DND-41 (cell line): ENCODE results near the gene WWTR1.

Experiments
- ATAC-seq: fragments of 200-7000 bp; cut with Tn5 transposase; 3 replicates; pipeline ENCODE4 v1.9.1; 2021; ENCODE audit warnings: low read depth; ENCODE audit not compliant: insufficient read depth
- DNase-seq: peaks from one replicate; pipeline ENCODE4 v3.0.0-alpha.2; 2020
- H2AFZ ChIP-seq: 2 replicates; pipeline ENCODE4 v1.6.0; 2012; ENCODE audit warnings: low read depth, low read length
- H3K27ac ChIP-seq: 2 replicates; pipeline ENCODE4 v1.5.1; 2012; ENCODE audit warnings: low read length, inconsistent platforms
- H3K27me3 ChIP-seq: fragments of 200-600 bp; sonication (generic); 2 replicates; pipeline ENCODE4 v1.6.0; 2012; ENCODE audit warnings: low read length, mild to moderate bottlenecking, inconsistent platforms; ENCODE audit not compliant: insufficient read depth, poor library complexity
- H3K36me3 ChIP-seq: 2 replicates; pipeline ENCODE4 v1.5.1; 2012; ENCODE audit warnings: low read length, inconsistent platforms; ENCODE audit not compliant: insufficient read depth
- H3K4me1 ChIP-seq: 2 replicates; pipeline ENCODE4 v1.5.1; 2012; ENCODE audit warnings: mild to moderate bottlenecking, low read length; ENCODE audit not compliant: insufficient read depth
- H3K4me2 ChIP-seq: 2 replicates; pipeline ENCODE4 v1.6.0; 2012; ENCODE audit warnings: mild to moderate bottlenecking, moderate library complexity, low read length, inconsistent platforms; ENCODE audit not compliant: insufficient read depth
- H3K4me3 ChIP-seq, 2 experiments: fragments of 200-600 bp in 1 of 2; shearing (Covaris generic) in 1 of 2; 2 replicates each; pipeline ENCODE4 v1.5.1; 2012 to 2016; ENCODE audit warnings: inconsistent platforms in 2 of 2, low read length in 2 of 2, mild to moderate bottlenecking in 2 of 2, low read depth in 1 of 2, moderate library complexity in 1 of 2
- H3K79me2 ChIP-seq: 2 replicates; pipeline ENCODE4 v1.6.0; 2012; ENCODE audit warnings: low read length, inconsistent platforms; ENCODE audit not compliant: insufficient read depth
- H3K9ac ChIP-seq: 2 replicates; pipeline ENCODE4 v1.6.0; 2012; ENCODE audit warnings: low read depth, mild to moderate bottlenecking, inconsistent platforms, low read length, moderate library complexity
- H3K9me3 ChIP-seq: 2 replicates; pipeline ENCODE4 v1.5.1; 2012; ENCODE audit warnings: low read length, moderate library complexity, mild to moderate bottlenecking, inconsistent platforms; ENCODE audit not compliant: insufficient read depth, severe bottlenecking
- H4K20me1 ChIP-seq: 2 replicates; pipeline ENCODE4 v1.6.0; 2012; ENCODE audit warnings: low read length; ENCODE audit not compliant: insufficient read depth
- EZH2 ChIP-seq: IDR thresholded peaks from 3 replicates; pipeline ENCODE4 v1.6.1; 2012; ENCODE audit warnings: borderline replicate concordance, low read depth, mild to moderate bottlenecking, moderate library complexity, low read length, inconsistent platforms; ENCODE audit not compliant: severe bottlenecking
- TF ChIP-seq, protein P1 (sequence below): IDR thresholded peaks from 2 replicates; pipeline ENCODE4 v1.5.1; 2012; ENCODE audit warnings: borderline replicate concordance, low read length, moderate library complexity, mild to moderate bottlenecking; ENCODE audit not compliant: poor library complexity, severe bottlenecking; ENCODE audit errors: extremely low read depth

The WWTR1 gene

DNA sequence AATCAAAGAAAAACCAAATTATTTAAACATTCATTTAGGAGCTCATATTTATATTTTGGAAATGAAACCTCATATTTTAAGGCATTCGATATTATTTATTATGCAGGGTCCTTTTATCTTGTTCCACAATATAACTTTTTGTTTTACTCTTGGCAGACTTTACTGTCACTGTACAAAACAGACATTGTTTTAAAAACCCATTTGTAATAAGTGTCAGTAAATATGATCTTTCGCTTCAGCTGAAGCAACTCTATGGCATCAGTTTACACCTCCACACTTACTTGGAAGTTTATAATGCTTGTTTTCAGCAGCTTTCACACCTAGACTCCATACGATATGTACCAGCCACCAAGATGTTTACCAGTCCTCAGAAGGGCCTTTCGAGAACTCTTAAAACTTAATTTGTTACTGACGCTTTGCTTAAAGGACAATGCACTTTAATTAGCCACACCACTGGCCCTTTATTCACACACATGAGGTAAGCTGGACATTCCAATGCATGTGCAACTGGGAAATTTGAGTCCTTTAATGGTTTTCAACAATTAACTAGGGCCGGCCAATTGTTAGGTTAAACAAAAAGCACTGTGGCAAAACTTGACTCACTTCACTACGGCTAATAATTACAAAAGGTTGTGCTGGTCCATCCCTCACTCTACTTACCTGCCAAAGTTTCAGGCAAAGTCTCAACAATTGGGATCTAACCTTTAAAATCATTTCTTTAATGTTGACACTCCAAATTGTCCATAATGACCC, 16.7 kb downstream of the WWTR1 start:
- no peak overlapping the region for H3K4me3 ChIP-seq
- H3K4me1 ChIP-seq: no peaks in the 10 kb centered on the region
- DNase-seq (no peak), ATAC-seq (no peak)
- TF ChIP-seq EZH2: no peak
- TF ChIP-seq, protein P1, sequence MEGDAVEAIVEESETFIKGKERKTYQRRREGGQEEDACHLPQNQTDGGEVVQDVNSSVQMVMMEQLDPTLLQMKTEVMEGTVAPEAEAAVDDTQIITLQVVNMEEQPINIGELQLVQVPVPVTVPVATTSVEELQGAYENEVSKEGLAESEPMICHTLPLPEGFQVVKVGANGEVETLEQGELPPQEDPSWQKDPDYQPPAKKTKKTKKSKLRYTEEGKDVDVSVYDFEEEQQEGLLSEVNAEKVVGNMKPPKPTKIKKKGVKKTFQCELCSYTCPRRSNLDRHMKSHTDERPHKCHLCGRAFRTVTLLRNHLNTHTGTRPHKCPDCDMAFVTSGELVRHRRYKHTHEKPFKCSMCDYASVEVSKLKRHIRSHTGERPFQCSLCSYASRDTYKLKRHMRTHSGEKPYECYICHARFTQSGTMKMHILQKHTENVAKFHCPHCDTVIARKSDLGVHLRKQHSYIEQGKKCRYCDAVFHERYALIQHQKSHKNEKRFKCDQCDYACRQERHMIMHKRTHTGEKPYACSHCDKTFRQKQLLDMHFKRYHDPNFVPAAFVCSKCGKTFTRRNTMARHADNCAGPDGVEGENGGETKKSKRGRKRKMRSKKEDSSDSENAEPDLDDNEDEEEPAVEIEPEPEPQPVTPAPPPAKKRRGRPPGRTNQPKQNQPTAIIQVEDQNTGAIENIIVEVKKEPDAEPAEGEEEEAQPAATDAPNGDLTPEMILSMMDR: no peak
- no peak overlapping the region for H3K9ac ChIP-seq
- no peak overlapping the region for H3K27ac ChIP-seq
- no peaks in the 10 kb centered on the region for H3K79me2 ChIP-seq
- no peak overlapping the region for H3K4me2 ChIP-seq
- H3K9me3 ChIP-seq: no peaks in the 10 kb centered on the region
- no peaks in the 10 kb centered on the region for H4K20me1 ChIP-seq
- H2AFZ ChIP-seq: no peak overlapping the region
- H3K27me3 ChIP-seq: no peaks in the 10 kb centered on the region
- no peaks in the 10 kb centered on the region for H3K36me3 ChIP-seq

DNA sequence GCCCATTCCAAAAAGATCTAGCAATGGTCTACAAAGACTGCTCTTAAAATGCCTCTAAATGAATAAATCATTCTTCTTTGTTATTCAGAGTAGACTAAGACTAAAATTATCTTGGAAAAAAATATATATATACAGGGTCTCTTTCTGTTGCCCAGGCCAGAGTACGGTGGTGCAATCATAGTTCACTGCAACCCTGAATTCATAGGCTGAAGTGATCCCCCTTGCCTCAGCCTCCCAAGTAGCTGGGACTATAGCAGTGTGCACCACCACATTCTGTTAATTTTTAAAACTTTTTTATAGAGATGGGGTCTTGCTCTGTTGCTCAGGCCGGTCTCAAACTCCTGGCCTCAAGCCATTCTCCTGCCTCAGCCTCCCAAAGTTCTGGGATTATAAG, 18.7 kb downstream of the WWTR1 start:
- TF ChIP-seq EZH2: no peak
- H3K36me3 ChIP-seq: no peaks in the 10 kb centered on the region
- no peaks in the 10 kb centered on the region for H4K20me1 ChIP-seq
- H2AFZ ChIP-seq: no peak overlapping the region
- H3K4me3 ChIP-seq: no peak overlapping the region
- ATAC-seq: no peak
- DNase-seq: no peak
- no peak overlapping the region for H3K9ac ChIP-seq
- no peaks in the 10 kb centered on the region for H3K79me2 ChIP-seq
- peaks cover under 1% of the 10 kb centered on the region for H3K27me3 ChIP-seq
- no peaks in the 10 kb centered on the region for H3K4me1 ChIP-seq
- H3K4me2 ChIP-seq: no peak overlapping the region
- no peak overlapping the region for H3K27ac ChIP-seq
- no peaks in the 10 kb centered on the region for H3K9me3 ChIP-seq

DNA sequence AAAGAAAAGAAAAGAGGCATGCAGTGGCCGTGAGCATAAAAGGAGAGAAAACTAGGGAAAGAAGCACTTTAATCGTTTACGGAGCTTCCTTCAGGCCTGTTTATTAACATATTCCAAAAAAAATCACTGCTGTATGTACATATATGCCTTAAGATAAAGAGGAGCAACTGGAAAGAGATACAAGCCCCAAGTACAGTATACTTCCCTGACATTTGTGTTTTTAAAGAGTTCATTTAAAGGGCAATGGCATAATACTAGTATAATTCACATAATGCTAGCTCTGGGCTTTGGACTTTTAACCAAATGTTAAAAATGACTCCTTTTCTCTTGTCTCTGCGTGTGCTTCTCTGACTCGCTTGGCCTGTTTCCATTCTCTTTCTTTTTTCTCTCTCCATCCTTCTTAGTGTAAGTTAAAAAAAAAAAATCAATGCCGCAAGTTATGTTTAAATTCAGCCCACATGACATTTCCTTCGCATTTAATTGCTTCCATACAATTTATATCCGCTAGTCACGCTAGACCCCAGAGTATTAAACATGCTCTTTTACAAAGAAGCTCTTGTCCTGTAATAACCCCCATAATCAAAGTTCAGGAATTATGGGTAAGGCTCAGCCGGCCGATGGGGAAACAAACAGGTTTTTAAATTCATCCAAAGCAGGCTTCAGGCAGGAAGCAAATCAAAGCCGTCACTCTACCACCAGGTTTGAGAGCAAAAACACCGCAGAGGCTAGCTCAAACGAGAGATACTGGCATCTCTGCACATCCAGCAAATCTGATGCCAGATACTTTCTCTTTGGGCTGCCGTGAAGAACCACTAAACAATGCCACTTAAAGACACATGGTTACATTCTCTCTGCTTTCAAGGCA, 19.4 kb downstream of the WWTR1 start:
- Histone ChIP-seq H3K9me3 (no peaks in the 10 kb centered on the region), H3K79me2 (no peaks in the 10 kb centered on the region), H3K27ac (no peak overlapping the region), H3K27me3 (peaks cover 4% of the 10 kb centered on the region), H3K9ac (no peak overlapping the region), H3K4me1 (no peaks in the 10 kb centered on the region), H3K4me2 (no peak overlapping the region), H3K36me3 (no peaks in the 10 kb centered on the region), H4K20me1 (no peaks in the 10 kb centered on the region), H3K4me3 (no peak overlapping the region), H2AFZ (no peak overlapping the region)
- TF ChIP-seq EZH2: no peak
- TF ChIP-seq, protein P1: no peak
- DNase-seq: no peak
- ATAC-seq: no peak

DNA sequence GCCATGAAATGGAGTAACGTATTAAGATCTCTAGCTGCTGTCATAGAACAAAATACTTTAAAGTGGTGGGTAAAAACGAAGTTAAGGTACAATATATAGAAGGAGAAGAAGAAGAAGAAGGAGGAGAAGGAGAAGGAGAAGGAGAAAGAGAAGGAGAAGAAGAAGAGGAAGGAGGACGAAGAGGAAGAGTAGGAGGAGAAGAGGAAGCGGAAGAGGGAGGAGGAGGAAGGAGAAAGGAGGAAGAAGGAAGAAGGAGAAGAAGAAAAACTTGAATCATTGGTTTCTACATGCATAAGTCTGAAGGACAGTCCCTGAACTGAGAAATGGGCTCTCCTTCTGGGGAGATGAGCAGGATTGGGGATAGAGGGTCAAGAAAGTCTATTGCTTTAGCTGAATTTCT, 22.4 kb downstream of the WWTR1 start:
- Histone ChIP-seq H3K4me1 (no peaks in the 10 kb centered on the region), H4K20me1 (no peaks in the 10 kb centered on the region)
- ATAC-seq: no peak

More for the DNA sequence above, 22.4 kb downstream of the WWTR1 start:
- H3K4me3 ChIP-seq: no peak overlapping the region
- no peak overlapping the region for H3K9ac ChIP-seq
- TF ChIP-seq, protein P1: no peak
- no peak for TF ChIP-seq EZH2
- H3K27me3 ChIP-seq: peaks cover 4% of the 10 kb centered on the region
- H3K79me2 ChIP-seq: no peaks in the 10 kb centered on the region
- H3K36me3 ChIP-seq: no peaks in the 10 kb centered on the region
- H3K4me2 ChIP-seq: no peak overlapping the region
- H3K9me3 ChIP-seq: no peaks in the 10 kb centered on the region
- no peak for DNase-seq
- no peak overlapping the region for H2AFZ ChIP-seq
- no peak overlapping the region for H3K27ac ChIP-seq
